Effector memory CD8-positive, alpha-beta T cell (primary cell): Measurements from ENCODE around the gene ARHGAP18.

ENCODE experiments used
- ATAC-seq: fragments of 150-1000 bp; cut with Tn5 transposase; replicated peaks from 2 replicates; pipeline ENCODE4 v1.10.0; 2021; ENCODE audit warnings: mild to moderate bottlenecking, moderate library complexity
- DNase-seq, 3 experiments: peaks; one replicate each; pipeline ENCODE4 v3.0.0; 2021
- H3K27ac Mint-ChIP-seq, 2 donors: one replicate each; pipeline ENCODE4 v1.8.0; 2022; ENCODE audit warnings: mild to moderate bottlenecking in 2 of 2, mixed read lengths in 2 of 2, moderate library complexity in 2 of 2
- H3K27me3 Mint-ChIP-seq, 2 donors: one replicate each; pipeline ENCODE4 v1.8.0; 2022; ENCODE audit warnings: mixed read lengths in 2 of 2
- H3K36me3 Mint-ChIP-seq: one replicate; pipeline ENCODE4 v1.8.0; 2022; ENCODE audit warnings: mild to moderate bottlenecking, moderate library complexity, mixed read lengths; ENCODE audit not compliant: insufficient read depth
- H3K4me1 Mint-ChIP-seq, 2 donors: one replicate each; pipeline ENCODE4 v1.8.0; 2022; ENCODE audit warnings: low read depth in 2 of 2, mixed read lengths in 2 of 2
- H3K4me3 Mint-ChIP-seq, 2 donors: one replicate each; pipeline ENCODE4 v1.8.0; 2022; ENCODE audit warnings: mild to moderate bottlenecking in 2 of 2, mixed read lengths in 2 of 2, moderate library complexity in 2 of 2
- H3K9me3 Mint-ChIP-seq, 2 donors: one replicate each; pipeline ENCODE4 v1.8.0; 2022; ENCODE audit warnings: mixed read lengths in 2 of 2

ARHGAP18 gene

GRCh38 chr6:129665555-129665954 is 44.4 kb downstream of the ARHGAP18 start:
- Mint-ChIP-seq H3K4me3 (no peak overlapping the region), H3K9me3 (no peaks in the 10 kb centered on the region), H3K27ac (no peak overlapping the region), H3K4me1 (peaks cover 15 to 32% of the 10 kb centered on the region in 2 donors), H3K27me3 (no peaks in the 10 kb centered on the region), H3K36me3 (no peaks in the 10 kb centered on the region)
- DNase-seq (no peak), ATAC-seq (no peak)

DNA sequence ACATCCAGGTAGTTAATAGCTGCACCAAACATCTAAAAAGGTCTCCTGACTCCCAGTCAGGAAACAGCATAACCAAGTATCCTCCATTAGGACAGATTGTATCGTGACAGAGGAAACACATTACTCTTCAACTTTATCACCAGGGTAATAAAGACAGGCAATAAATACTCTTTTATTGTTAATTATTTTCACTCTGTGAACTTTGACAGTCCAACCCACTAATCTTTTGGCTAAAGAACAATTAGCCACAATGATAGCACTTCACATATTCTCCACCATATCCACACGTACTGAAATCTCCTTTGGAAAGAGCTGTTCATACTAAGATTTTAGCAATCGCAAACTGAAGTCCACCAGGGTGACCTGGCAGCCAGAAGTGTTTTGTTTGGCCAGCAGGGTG is 46.4 kb downstream of the ARHGAP18 start:
- peaks cover 18 to 36% of the 10 kb centered on the region in 2 donors for H3K4me1 Mint-ChIP-seq
- DNase-seq = no peak
- H3K9me3 Mint-ChIP-seq = no peaks in the 10 kb centered on the region
- ATAC-seq = no peak
- H3K36me3 Mint-ChIP-seq = no peaks in the 10 kb centered on the region
- no peaks in the 10 kb centered on the region for H3K27me3 Mint-ChIP-seq
- no peak overlapping the region for H3K27ac Mint-ChIP-seq
- no peak overlapping the region for H3K4me3 Mint-ChIP-seq

- Mint-ChIP-seq H3K4me3 (no peak overlapping the region), H3K36me3 (no peaks in the 10 kb centered on the region), H3K9me3 (no peaks in the 10 kb centered on the region), H3K27ac (no peak overlapping the region), H3K4me1 (peaks cover 18 to 36% of the 10 kb centered on the region in 2 donors), H3K27me3 (no peaks in the 10 kb centered on the region)
- DNase-seq (no peak), ATAC-seq (no peak)
Observed at GRCh38 chr6:129662980-129663431, 47.0 kb downstream of the ARHGAP18 start.

DNA sequence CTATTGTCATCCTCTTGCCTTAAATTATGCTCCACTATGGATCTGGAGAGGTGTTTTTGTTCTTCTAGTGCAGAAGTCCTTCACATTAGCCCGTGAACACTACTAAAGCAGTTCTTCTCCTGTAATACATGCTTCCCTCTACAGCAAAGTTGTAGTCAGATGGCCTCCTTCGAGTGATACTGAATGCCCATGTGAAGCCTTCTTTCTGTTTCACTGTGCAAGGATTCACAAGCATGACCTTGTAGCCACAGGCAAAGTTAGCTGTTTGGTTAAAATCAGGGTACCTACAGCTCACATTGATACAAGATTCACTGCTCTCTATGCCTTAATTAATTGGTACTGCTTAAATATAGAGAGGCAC is 47.6 kb downstream of the ARHGAP18 start:
- H3K27ac Mint-ChIP-seq = peak overlapping the region in 1 of 2 donors; percentile 33
- no peak overlapping the region for H3K4me3 Mint-ChIP-seq
- no peaks in the 10 kb centered on the region for H3K36me3 Mint-ChIP-seq
- no peaks in the 10 kb centered on the region for H3K9me3 Mint-ChIP-seq
- ATAC-seq (no peak), DNase-seq (no peak)
- H3K27me3 Mint-ChIP-seq = no peaks in the 10 kb centered on the region
- peaks cover 20 to 36% of the 10 kb centered on the region in 2 donors for H3K4me1 Mint-ChIP-seq

GRCh38 chr6:129661536-129662405 is 48.2 kb downstream of the ARHGAP18 start:
- no peak for ATAC-seq
- Mint-ChIP-seq H3K4me1 (peaks cover 20 to 36% of the 10 kb centered on the region in 2 donors), H3K27me3 (no peaks in the 10 kb centered on the region), H3K4me3 (no peak overlapping the region), H3K36me3 (no peaks in the 10 kb centered on the region), H3K27ac (peak overlapping the region in 1 of 2 donors; percentile 33), H3K9me3 (no peaks in the 10 kb centered on the region)
- no peak for DNase-seq

- DNase-seq (no peak), ATAC-seq (no peak)
- H3K27ac Mint-ChIP-seq = peak overlapping the region in 1 of 2 donors; percentile 20
- peaks cover 14 to 38% of the 10 kb centered on the region in 2 donors for H3K4me1 Mint-ChIP-seq
- no peak overlapping the region for H3K4me3 Mint-ChIP-seq
- no peaks in the 10 kb centered on the region for H3K9me3 Mint-ChIP-seq
- no peaks in the 10 kb centered on the region for H3K27me3 Mint-ChIP-seq
- H3K36me3 Mint-ChIP-seq = no peaks in the 10 kb centered on the region
Observed at GRCh38 chr6:129660346-129660676, 49.7 kb downstream of the ARHGAP18 start.

DNA sequence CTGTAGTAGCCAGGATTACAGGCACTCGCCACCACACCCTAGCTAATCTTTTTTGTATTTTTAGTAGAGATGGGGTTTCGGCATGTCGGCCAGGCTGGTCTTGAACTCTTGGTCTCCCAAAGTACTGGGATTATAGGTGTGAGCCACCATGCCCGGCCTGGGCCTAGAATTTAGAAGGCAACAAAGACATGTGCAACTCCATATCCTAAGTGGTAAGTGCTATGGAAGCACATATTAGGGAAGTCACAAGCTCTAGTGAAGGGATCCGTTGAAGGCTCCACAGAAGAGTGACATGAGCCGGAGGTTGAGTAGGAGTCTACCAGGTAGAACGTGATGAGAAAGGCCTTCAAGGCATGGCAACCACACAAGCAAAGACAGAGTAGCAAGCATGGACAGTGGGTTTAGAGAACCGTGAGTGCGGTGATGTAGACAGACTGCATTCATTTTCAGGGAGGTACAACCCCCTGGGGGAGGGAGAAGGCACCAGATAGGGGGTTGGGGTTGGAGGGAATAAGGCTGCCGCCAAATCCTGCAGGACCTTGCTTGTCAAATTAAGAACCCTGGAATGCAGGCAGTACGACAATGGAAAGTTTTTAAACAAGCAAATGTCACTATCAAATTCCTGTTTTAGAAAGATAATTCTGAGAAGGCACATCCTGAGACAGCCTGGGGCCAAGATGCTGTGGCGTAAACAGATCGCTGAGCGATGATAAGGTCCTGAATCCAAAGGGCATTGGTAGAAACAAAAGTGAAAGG is 50.2 kb downstream of the ARHGAP18 start:
- no peaks in the 10 kb centered on the region for H3K9me3 Mint-ChIP-seq
- peaks cover 14 to 37% of the 10 kb centered on the region in 2 donors for H3K4me1 Mint-ChIP-seq
- H3K4me3 Mint-ChIP-seq = no peak overlapping the region
- DNase-seq = no peak
- peak overlapping the region in 1 of 2 donors; percentile 20 for H3K27ac Mint-ChIP-seq
- no peak for ATAC-seq
- H3K36me3 Mint-ChIP-seq = no peaks in the 10 kb centered on the region
- H3K27me3 Mint-ChIP-seq = no peaks in the 10 kb centered on the region

DNA sequence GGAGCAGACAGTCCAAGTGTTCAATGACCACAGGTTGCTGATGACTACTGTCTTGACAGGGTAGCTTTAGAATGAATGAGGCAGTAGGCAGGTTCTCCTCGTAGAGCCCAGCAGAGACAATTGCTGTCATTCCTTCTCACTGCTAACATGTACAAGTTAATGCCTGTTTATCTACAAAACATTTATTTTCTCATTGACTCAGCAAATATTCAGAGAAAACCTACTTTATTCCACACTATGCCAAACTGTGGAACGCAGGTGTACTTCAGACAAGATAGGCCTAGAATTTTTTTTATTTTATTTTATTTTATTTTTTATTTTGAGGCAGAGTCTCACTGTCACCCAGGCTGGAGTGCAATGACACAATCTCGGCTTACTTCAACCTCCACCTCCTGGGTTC is 50.8 kb downstream of the ARHGAP18 start:
- Mint-ChIP-seq H3K27ac (no peak overlapping the region), H3K36me3 (no peaks in the 10 kb centered on the region), H3K4me3 (no peak overlapping the region), H3K4me1 (peaks cover 13 to 36% of the 10 kb centered on the region in 2 donors), H3K27me3 (no peaks in the 10 kb centered on the region), H3K9me3 (no peaks in the 10 kb centered on the region)
- ATAC-seq (no peak), DNase-seq (no peak)

DNA sequence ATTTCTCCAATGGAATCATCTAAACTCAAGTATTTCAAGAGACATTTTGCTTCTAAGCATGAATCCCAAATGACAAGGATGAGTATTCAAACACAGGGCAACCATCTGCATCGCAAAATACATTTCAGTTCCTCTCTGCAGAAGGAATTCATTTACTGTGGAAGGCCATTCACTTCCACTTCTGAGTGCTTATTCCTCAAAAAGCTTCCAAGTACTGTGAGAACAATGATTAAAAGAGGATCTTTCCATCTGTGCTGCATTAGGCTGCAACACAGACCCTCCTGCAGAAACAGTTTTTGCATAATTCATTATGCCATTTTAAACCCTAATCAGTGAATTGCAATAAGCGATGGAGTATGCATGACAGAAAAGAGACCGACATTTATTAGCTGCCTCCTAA is 52.5 kb downstream of the ARHGAP18 start:
- Mint-ChIP-seq H3K4me1 (peaks cover 13 to 30% of the 10 kb centered on the region in 2 donors), H3K9me3 (no peaks in the 10 kb centered on the region), H3K36me3 (no peaks in the 10 kb centered on the region), H3K27ac (no peak overlapping the region), H3K27me3 (no peaks in the 10 kb centered on the region), H3K4me3 (no peak overlapping the region)
- DNase-seq (no peak), ATAC-seq (no peak)

GRCh38 chr6:129655334-129655733 is 54.6 kb downstream of the ARHGAP18 start:
- Mint-ChIP-seq H3K27me3 (no peaks in the 10 kb centered on the region), H3K27ac (no peak overlapping the region), H3K9me3 (no peaks in the 10 kb centered on the region), H3K4me3 (no peak overlapping the region), H3K36me3 (no peaks in the 10 kb centered on the region), H3K4me1 (peaks cover 7 to 34% of the 10 kb centered on the region in 2 donors)
- no peak for ATAC-seq
- DNase-seq = no peak

DNA sequence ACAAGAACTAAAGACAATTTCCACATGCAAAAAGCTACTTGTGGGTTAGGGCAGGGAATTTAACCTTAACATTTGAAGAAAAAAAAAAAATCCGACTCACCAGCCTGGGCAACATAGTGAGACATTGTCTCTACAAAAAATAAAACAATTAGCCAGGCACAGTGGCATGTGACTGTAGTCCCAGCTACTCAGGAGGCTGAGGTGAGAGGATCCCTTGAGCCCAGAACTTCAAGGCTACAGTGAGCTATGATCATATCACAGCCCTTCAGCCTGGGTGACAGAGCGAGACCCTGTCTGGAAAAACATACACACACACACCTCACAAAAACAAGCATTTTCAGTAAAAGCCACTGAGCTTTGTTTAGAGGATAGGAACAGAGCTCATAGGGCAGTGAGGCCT is 56.2 kb downstream of the ARHGAP18 start:
- DNase-seq (no peak), ATAC-seq (no peak)
- no peak overlapping the region for H3K27ac Mint-ChIP-seq
- H3K9me3 Mint-ChIP-seq = no peaks in the 10 kb centered on the region
- no peaks in the 10 kb centered on the region for H3K36me3 Mint-ChIP-seq
- no peak overlapping the region for H3K4me3 Mint-ChIP-seq
- peaks cover 3 to 30% of the 10 kb centered on the region in 2 donors for H3K4me1 Mint-ChIP-seq
- H3K27me3 Mint-ChIP-seq = no peaks in the 10 kb centered on the region

DNA sequence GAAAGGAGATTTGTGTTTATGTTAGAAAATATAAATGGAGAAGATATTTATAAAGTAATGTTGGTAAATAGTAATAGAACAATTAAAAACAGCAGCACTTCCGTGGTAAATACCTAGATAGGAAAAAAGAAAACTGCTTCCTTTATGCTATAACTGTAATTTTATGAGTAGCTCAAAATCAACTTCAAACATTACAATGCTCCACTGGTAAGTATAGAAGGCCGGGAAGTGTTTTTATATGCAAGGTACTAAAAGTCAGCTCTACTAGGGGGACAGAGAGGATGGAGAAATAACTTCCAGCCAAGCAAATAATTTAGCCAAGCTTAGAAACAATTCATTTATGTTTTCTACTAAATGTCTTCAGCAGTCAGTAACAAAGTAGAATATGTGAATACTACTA is 56.7 kb downstream of the ARHGAP18 start:
- Mint-ChIP-seq H3K4me1 (peaks cover 3 to 30% of the 10 kb centered on the region in 2 donors), H3K9me3 (no peaks in the 10 kb centered on the region), H3K4me3 (no peak overlapping the region), H3K36me3 (no peaks in the 10 kb centered on the region), H3K27me3 (no peaks in the 10 kb centered on the region), H3K27ac (no peak overlapping the region)
- DNase-seq = no peak
- ATAC-seq = no peak

DNA sequence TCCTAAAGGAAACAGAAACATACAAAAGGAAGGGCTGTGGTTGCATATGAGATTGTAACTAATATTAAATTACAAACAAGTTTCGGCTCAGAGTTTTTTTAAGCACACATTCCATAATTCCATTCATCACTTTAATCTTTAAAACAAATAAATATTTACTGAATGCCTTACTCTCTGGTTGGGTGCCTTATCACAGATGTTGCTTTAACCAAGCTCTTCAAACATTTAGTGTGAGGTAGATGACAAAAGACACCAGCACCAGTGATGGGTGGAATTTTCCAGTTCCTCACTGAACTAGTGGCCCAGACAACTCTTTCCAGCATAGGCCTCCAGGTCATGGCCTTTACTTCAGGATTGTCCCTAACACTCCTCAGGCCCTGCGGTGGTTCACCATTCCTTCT is 58.7 kb downstream of the ARHGAP18 start:
- ATAC-seq (no peak), DNase-seq (no peak)
- Mint-ChIP-seq H3K4me1 (peaks cover 2 to 30% of the 10 kb centered on the region in 2 donors), H3K27me3 (no peaks in the 10 kb centered on the region), H3K4me3 (no peak overlapping the region), H3K27ac (no peak overlapping the region), H3K36me3 (no peaks in the 10 kb centered on the region), H3K9me3 (no peaks in the 10 kb centered on the region)
